ENCODE measurements around the gene AARS2. TPM values are rescaled to one million over a fixed set of nuclear protein-coding genes. Genes with fewer than 3 reads are reported as not detected.
"Not testable (repeated sequence)": the region's sequence is repeated elsewhere in the genome, so short reads cannot be mapped to it uniquely, and the experiment has no call there.

The AARS2 gene
- total RNA-seq, 4 donors from 2014 or later = 5.9 to 15.7 (median 12.8) TPM

DNA sequence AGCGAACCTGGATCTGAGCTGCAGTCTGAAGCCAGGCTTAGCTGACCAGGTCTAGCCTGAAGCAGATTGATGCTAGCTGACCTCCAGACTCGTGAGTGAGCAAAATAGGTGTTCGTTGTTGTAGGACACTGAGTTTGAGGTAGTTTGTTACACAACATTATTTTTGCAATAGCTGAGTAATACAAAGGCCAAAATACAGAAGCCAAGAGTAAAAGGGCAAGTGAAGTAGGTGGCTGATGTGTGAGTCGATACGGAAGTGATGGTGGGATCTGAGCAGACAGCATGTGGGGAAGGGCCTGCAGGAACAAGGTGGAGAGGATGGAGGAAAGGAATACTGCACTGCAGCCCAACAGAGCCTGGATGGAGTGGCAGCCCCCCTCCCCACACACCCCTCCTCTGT is 20.8 kb upstream of the AARS2 start:
- no peak for TF ChIP-seq POLR2A (IDR thresholded peaks at IDR 0.05)
- TF ChIP-seq, protein P1, sequence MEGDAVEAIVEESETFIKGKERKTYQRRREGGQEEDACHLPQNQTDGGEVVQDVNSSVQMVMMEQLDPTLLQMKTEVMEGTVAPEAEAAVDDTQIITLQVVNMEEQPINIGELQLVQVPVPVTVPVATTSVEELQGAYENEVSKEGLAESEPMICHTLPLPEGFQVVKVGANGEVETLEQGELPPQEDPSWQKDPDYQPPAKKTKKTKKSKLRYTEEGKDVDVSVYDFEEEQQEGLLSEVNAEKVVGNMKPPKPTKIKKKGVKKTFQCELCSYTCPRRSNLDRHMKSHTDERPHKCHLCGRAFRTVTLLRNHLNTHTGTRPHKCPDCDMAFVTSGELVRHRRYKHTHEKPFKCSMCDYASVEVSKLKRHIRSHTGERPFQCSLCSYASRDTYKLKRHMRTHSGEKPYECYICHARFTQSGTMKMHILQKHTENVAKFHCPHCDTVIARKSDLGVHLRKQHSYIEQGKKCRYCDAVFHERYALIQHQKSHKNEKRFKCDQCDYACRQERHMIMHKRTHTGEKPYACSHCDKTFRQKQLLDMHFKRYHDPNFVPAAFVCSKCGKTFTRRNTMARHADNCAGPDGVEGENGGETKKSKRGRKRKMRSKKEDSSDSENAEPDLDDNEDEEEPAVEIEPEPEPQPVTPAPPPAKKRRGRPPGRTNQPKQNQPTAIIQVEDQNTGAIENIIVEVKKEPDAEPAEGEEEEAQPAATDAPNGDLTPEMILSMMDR (IDR thresholded peaks at IDR 0.05) = no peak
- intact Hi-C loops (cut with DNase I; ENCODE audit: low total_unique reads) = loop anchor here (10.0 kb wide), 1 partner anchor 239 kb away; no protein-coding TSS in a partner anchor
- DNase-seq (ENCODE audit: low spot score in 2 of 2) = no peak
- H3K4me3 ChIP-seq (ENCODE audit: low read depth, poor library complexity, severe bottlenecking) = no peak overlapping the region
- WGBS, 2 donors = 89 to 96% methylated on average over 5 of the region's 5 CpGs

DNA sequence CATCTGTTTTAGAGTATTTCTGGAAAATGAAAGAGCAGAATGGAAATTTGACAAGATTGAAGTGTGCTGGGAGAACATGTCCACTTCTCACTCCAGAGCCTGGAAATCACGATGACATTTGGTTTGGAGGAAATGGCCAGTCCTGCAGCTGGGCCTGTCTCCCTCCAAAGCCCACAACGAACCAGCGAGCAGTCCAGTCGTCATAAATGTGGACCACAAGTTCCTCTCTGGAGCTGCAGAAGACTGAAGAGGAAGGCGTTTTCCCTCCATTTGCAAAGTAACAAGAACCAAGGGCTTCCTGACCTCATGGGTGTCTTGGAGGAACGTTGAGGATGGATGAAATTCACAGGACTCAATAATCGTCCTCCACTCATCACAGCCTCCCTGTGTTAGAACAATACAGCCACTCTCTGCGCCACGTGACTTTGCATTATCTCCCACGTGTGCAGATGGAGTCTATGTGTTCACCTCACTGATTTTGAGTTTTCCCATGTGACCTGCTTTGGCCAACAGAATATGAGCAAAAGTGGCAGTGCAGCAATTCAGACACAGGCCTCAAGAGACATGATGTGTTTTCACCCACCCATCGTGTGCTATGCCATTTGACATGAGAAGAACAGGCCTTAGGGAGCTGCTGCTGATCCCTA is 20.2 kb upstream of the AARS2 start:
- TF ChIP-seq, protein P1 (IDR thresholded peaks at IDR 0.05) = no peak
- TF ChIP-seq POLR2A (IDR thresholded peaks at IDR 0.05) = no peak
- intact Hi-C loops (cut with DNase I; ENCODE audit: low total_unique reads) = loop anchor here (10.0 kb wide), 1 partner anchor 239 kb away; no protein-coding TSS in a partner anchor
- 71 to 75% methylated on average over 11 of the region's 11 CpGs for WGBS, 2 donors

DNA sequence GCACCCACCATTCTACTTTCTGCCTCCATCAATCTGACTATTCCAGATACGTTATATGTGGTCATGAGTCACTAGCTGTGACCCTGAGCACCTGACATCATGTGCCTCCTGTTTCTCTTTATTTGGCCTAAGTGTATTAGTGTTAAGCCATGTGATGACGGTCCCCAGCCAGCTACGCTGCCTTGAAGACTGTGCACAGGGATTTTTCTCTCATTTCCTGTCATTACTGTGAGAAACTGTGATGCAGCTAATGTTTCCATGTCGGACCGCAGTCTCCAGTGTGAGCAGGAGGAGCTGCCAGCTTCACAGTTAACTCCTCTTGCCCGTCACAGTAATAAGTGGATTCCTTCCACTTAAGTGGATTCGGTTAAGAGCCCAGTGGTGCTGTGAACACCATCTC is 19.4 kb upstream of the AARS2 start:
- intact Hi-C loops (cut with DNase I; ENCODE audit: low total_unique reads) = loop anchor here (10.0 kb wide), 1 partner anchor 238 kb away; no protein-coding TSS in a partner anchor
- DNase-seq (ENCODE audit: low spot score in 2 of 2) = no peak
- 47 to 52% methylated on average over 7 of the region's 7 CpGs for WGBS, 2 donors

More for the DNA sequence above, 20.2 kb upstream of the AARS2 start:
- H3K4me3 ChIP-seq (ENCODE audit: low read depth, poor library complexity, severe bottlenecking) = no peak overlapping the region
- DNase-seq (ENCODE audit: low spot score in 2 of 2) = no peak

DNA sequence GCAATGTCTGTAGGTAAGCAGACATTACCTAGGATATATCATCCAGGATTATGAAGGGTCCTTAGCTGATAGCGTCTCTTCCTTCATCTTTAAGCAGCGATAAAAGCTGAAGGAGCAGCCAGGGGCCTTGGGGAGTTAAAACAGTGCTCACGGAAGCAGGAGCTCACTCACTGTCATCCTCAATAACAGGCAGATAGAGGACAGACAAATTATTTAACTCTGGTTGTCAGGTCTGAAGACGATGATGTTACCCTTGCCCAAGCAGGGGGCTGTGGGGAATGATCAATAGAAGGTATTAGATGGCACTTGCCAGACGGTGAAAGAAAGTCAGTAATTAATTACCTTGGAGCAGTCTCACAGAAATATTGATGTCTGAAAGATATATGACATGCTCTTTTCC is 16.7 kb upstream of the AARS2 start:
- DNase-seq (ENCODE audit: low spot score in 2 of 2) = no peak
- TF ChIP-seq POLR2A (IDR thresholded peaks at IDR 0.05) = no peak
- TF ChIP-seq, protein P1 (IDR thresholded peaks at IDR 0.05) = no peak
- WGBS, 2 donors = 62 to 63% methylated on average over 5 of the region's 5 CpGs
- intact Hi-C loops (cut with DNase I; ENCODE audit: low total_unique reads) = loop anchor here (10.0 kb wide), 1 partner anchor 235 kb away; no protein-coding TSS in a partner anchor
- no peak overlapping the region for H3K4me3 ChIP-seq (ENCODE audit: low read depth, poor library complexity, severe bottlenecking)

More for the DNA sequence above, 19.4 kb upstream of the AARS2 start:
- H3K4me3 ChIP-seq (ENCODE audit: low read depth, poor library complexity, severe bottlenecking) = no peak overlapping the region
- TF ChIP-seq, protein P1 (IDR thresholded peaks at IDR 0.05) = no peak
- TF ChIP-seq POLR2A (IDR thresholded peaks at IDR 0.05) = no peak

DNA sequence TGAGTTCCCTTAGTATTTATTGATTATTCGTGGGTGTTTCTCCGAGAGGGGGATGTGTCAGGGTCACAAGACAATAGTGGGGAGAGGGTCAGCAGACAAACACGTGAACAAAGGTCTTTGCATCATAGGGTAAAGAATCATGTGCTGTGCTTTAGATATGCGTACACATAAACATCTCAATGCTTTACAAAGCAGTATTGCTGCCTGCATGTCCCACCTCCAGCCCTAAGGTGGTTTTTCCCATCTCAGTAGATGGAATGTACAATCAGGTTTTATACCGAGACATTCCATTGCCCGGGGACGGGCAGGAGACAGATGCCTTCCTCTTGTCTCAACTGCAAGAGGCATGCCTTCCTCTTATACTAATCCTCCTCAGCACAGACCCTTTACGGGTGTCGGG is 15.1 kb upstream of the AARS2 start:
- intact Hi-C loops (cut with DNase I; ENCODE audit: low total_unique reads); DNase-seq (ENCODE audit: low spot score in 2 of 2); H3K4me3 ChIP-seq (ENCODE audit: low read depth, poor library complexity, severe bottlenecking): not testable (repeated sequence)
- WGBS, 2 donors = 39 to 43% methylated on average over 7 of the region's 9 CpGs

DNA sequence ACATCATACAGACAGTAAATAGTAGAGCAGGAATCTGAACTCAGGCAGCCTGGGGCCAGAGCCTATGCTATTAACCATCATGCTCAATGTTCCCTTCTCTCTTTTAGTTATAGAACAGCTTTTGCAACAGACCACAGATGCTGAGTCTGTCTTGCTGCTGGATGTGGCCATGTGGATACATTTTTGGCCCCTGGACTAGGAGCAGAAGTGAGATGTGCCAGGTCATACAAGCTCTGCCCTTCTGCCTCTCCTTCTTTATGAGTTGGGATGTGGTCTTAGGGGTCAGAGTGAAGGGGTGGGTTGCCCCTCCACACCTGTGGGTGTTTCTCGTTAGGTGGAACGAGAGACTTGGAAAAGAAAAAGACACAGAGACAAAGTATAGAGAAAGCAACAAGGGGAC is 14.6 kb upstream of the AARS2 start:
- WGBS, 2 donors = 70% methylated on average over 2 of the region's 2 CpGs
- DNase-seq (ENCODE audit: low spot score in 2 of 2) = no peak
- intact Hi-C loops (cut with DNase I; ENCODE audit: low total_unique reads) = no loop called here
- TF ChIP-seq POLR2A (IDR thresholded peaks at IDR 0.05) = no peak
- TF ChIP-seq, protein P1 (IDR thresholded peaks at IDR 0.05) = no peak
- no peak overlapping the region for H3K4me3 ChIP-seq (ENCODE audit: low read depth, poor library complexity, severe bottlenecking)
